Right ventricle myocardium superior (tissue), 1 donor: ENCODE measurements around the gene UST. TPM values are rescaled to one million over a fixed set of nuclear protein-coding genes. Genes with fewer than 3 reads are reported as not detected.

Experiments
- ATAC-seq: fragments of 200-7000 bp; cut with Tn5 transposase; one replicate; pipeline ENCODE4 v1.9.1; 2020; ENCODE audit warnings: mild to moderate bottlenecking; ENCODE audit not compliant: poor library complexity
- DNase-seq: peaks from one replicate; pipeline ENCODE4 v3.0.0-alpha.2; 2020
- intact Hi-C: fragments of 100-400 bp; cut with DNase I; formaldehyde crosslinking; loops from one replicate; pipeline ENCODE4 v1.11.2; 2022
- total RNA-seq: library from RNA; stranded (reverse); fragmentation: NEBNext Ultra II Directional; extraction: Animal tissue kit (Norgen Biotek cat#: 25700); gene quantifications from one replicate; pipeline ENCODE4 v1.2.1, GENCODE V29; 2021
- donor health status: DM: no; HTN: yes; CAD: no; lungs with severe emphysema.

Gene UST
- total RNA-seq, 1 donor from 2014 or later = 3.9 TPM

- intact Hi-C loops = no loop called here
- ATAC-seq = no peak
- DNase-seq = no peak
Measured at GRCh38 chr6:149118737-149119653, 372.2 kb downstream of the UST start.

DNA sequence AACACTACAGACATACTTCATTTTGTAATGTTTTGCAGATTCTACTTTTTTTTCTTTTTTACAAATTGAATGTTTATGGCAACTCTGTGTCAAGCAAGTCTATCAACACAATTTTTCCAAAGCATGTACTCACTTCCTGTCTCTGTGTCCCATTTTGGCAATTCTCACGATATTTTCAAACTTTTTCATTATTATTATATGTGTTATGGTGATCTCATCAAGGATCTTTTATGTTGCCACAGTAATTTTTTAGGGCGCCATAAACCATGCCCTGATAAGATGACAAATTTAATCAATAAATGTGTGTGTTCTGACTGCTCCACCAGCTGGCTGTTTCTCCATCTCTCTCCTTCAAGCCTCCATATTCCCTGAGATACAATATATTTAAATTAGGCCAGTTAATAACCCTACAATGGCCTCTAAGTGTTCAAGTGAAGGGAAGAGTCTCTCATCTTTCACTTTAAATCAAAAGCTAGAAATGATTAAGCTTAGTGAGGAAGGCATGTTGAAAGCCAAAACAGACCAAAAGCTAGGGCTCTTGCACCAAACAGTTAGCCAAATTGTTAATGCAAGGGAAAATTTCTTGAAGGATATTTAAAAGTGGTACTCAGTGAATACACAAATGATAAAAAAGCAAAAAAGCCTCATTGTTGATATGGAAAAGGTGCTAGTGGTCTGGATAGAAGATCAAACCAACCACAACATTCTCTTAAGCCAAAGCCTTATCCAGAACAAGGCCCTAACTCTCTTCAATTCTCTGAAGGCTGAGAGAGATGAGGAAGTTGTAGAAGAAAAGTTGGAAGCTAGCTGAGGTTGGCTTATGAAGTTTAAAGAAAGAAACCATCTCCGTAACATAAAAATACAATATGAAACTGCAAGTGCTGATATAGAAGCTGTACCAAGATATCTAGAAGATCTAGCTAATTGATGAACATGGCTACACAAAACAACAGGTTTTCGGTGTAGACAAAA, 376.3 kb downstream of the UST start:
- DNase-seq (no peak), ATAC-seq (no peak)
- intact Hi-C loops = no loop called here

- DNase-seq (no peak), ATAC-seq (no peak)
- intact Hi-C loops = no loop called here
Measured at GRCh38 chr6:149125309-149125708, 378.5 kb downstream of the UST start.
